Gastroesophageal sphincter (tissue), 4 donors: ENCODE data around the gene MYO18B. TPM values are rescaled to one million over a fixed set of nuclear protein-coding genes. Genes with fewer than 3 reads are reported as not detected.

ENCODE experiments used
- ATAC-seq: fragments of 150-250 bp; one replicate; pipeline ENCODE4 v1.9.1; 2016; ENCODE audit warnings: mild to moderate bottlenecking, moderate library complexity
- H3K27ac ChIP-seq, 4 donors: fragments of 200-600 bp; sonication (generic) in 3 of 4; 1 replicate in 3 of 4; 2 replicates in 1 of 4; pipeline ENCODE4 v1.5.1; 2016 to 2019
- H3K27me3 ChIP-seq: fragments of 200-600 bp; sonication (generic); one replicate; pipeline ENCODE4 v1.5.1; 2019
- H3K36me3 ChIP-seq, 2 donors: fragments of 200-600 bp; sonication (generic); one replicate each; pipeline ENCODE4 v1.5.1; 2019; ENCODE audit warnings: control low read depth in 1 of 2
- H3K4me1 ChIP-seq, 3 donors: fragments of 200-600 bp; sonication (generic); 1 replicate in 2 of 3; 2 replicates in 1 of 3; pipeline ENCODE4 v1.5.1; 2016 to 2019; ENCODE audit warnings: control low read depth in 2 of 3
- H3K4me3 ChIP-seq, 2 donors: fragments of 200-600 bp; sonication (generic); one replicate each; pipeline ENCODE4 v1.5.1; 2019; ENCODE audit warnings: mild to moderate bottlenecking in 1 of 2, moderate library complexity in 1 of 2
- H3K9me3 ChIP-seq, 3 donors: fragments of 200-600 bp; sonication (generic); one replicate each; pipeline ENCODE4 v1.5.1; 2017 to 2019; ENCODE audit warnings: control low read depth in 2 of 3
- CTCF ChIP-seq, 4 experiments: fragments of 200-600 bp in 2 of 4; fragments of 450-650 bp in 2 of 4; sonication (generic) in 1 of 4; IDR thresholded peaks; one replicate each; pipeline ENCODE4 v1.5.1; 2017 to 2019; ENCODE audit warnings: antibody characterized with exemption in 4 of 4, mild to moderate bottlenecking in 2 of 4, moderate library complexity in 2 of 4
- EP300 ChIP-seq: sonication (generic); formaldehyde crosslinking; IDR thresholded peaks from one replicate; pipeline ENCODE4 v1.6.1; 2017; ENCODE audit warnings: antibody characterized with exemption, mild to moderate bottlenecking
- POLR2A ChIP-seq, 2 donors: fragments of 450-650 bp; IDR thresholded peaks; one replicate each; pipeline ENCODE4 v1.6.1; 2017; ENCODE audit warnings: antibody characterized with exemption in 2 of 2, mild to moderate bottlenecking in 2 of 2, moderate library complexity in 1 of 2
- POLR2AphosphoS5 ChIP-seq: sonication (generic); formaldehyde crosslinking; IDR thresholded peaks from one replicate; pipeline ENCODE4 v1.6.1; 2017; ENCODE audit warnings: antibody characterized with exemption
- WGBS, 2 donors: methylation state at CpG; one replicate each; pipeline ENCODE4 v1.1.5; 2018; ENCODE audit warnings: low coverage in 1 of 2; 5-methylcytosine and 5-hydroxymethylcytosine counted together
- total RNA-seq, 4 donors: library from RNA; depleted of rRNA; stranded (reverse); fragments of >200 nt; gene quantifications; one replicate each; pipeline ENCODE4 v1.1.0, GENCODE V29; 2016

Gene MYO18B
- total RNA-seq, 4 donors from 2014 or later: 0.19 to 6.9 (median 1.4) TPM; not detected in 1

GRCh38 chr22:25896098-25896497, 154.1 kb downstream of the MYO18B start:
- no peaks in the 10 kb centered on the region for H3K36me3 ChIP-seq
- TF ChIP-seq EP300: no peak
- TF ChIP-seq CTCF (IDR thresholded peaks at IDR 0.05): no peak
- TF ChIP-seq POLR2AphosphoS5: no peak
- no peak for TF ChIP-seq POLR2A (IDR thresholded peaks at IDR 0.05)
- H3K27ac ChIP-seq: no peak overlapping the region
- 65% methylated on average over 4 of the region's 4 CpGs for WGBS, 2 donors
- no peaks in the 10 kb centered on the region for H3K4me1 ChIP-seq
- peaks cover 0 to 4% (median 0%) of the 10 kb centered on the region in 3 donors for H3K9me3 ChIP-seq
- ATAC-seq: no peak
- H3K27me3 ChIP-seq: peaks cover 30% of the 10 kb centered on the region
- no peak overlapping the region for H3K4me3 ChIP-seq

- H3K4me1 ChIP-seq: no peaks in the 10 kb centered on the region
- no peak for ATAC-seq
- H3K27ac ChIP-seq: no peak overlapping the region
- H3K9me3 ChIP-seq: peaks cover 0 to 4% (median 0%) of the 10 kb centered on the region in 3 donors
- 65 to 69% methylated on average over 2 of the region's 2 CpGs for WGBS, 2 donors
- no peak overlapping the region for H3K4me3 ChIP-seq
- TF ChIP-seq CTCF (IDR thresholded peaks at IDR 0.05) (no peak), POLR2AphosphoS5 (no peak), EP300 (no peak), POLR2A (IDR thresholded peaks at IDR 0.05) (no peak)
- no peaks in the 10 kb centered on the region for H3K36me3 ChIP-seq
- peaks cover 25% of the 10 kb centered on the region for H3K27me3 ChIP-seq
These were observed 154.6 kb downstream of the MYO18B start for GRCh38 chr22:25896592-25896991.

- H3K36me3 ChIP-seq: no peaks in the 10 kb centered on the region
- H3K4me3 ChIP-seq: no peak overlapping the region
- no peak overlapping the region for H3K27ac ChIP-seq
- no peak for ATAC-seq
- 55 to 86% methylated on average over 5 to 8 of the region's 11 CpGs for WGBS, 2 donors
- peaks cover 0 to 4% (median 0%) of the 10 kb centered on the region in 3 donors for H3K9me3 ChIP-seq
- peaks cover 34% of the 10 kb centered on the region for H3K27me3 ChIP-seq
- no peak for TF ChIP-seq CTCF (IDR thresholded peaks at IDR 0.05)
- TF ChIP-seq EP300: no peak
- no peak for TF ChIP-seq POLR2AphosphoS5
- H3K4me1 ChIP-seq: no peaks in the 10 kb centered on the region
These were observed 156.8 kb downstream of the MYO18B start for GRCh38 chr22:25898707-25899365.

GRCh38 chr22:25899566-25899965, 157.6 kb downstream of the MYO18B start:
- peaks cover 0 to 4% (median 0%) of the 10 kb centered on the region in 3 donors for H3K9me3 ChIP-seq
- no peaks in the 10 kb centered on the region for H3K4me1 ChIP-seq
- no peak overlapping the region for H3K4me3 ChIP-seq
- H3K27ac ChIP-seq: no peak overlapping the region
- TF ChIP-seq CTCF (IDR thresholded peaks at IDR 0.05) (no peak), EP300 (no peak)
- peaks cover 33% of the 10 kb centered on the region for H3K27me3 ChIP-seq
- ATAC-seq: no peak
- no peaks in the 10 kb centered on the region for H3K36me3 ChIP-seq
- WGBS, 2 donors: 83 to 90% methylated on average over 1 of the region's 1 CpG

- Histone ChIP-seq H3K27me3 (peaks cover 36% of the 10 kb centered on the region), H3K4me1 (no peaks in the 10 kb centered on the region), H3K9me3 (peaks cover 0 to 4% (median 0%) of the 10 kb centered on the region in 3 donors), H3K4me3 (no peak overlapping the region), H3K27ac (no peak overlapping the region), H3K36me3 (no peaks in the 10 kb centered on the region)
- no peak for TF ChIP-seq CTCF (IDR thresholded peaks at IDR 0.05)
- no peak for TF ChIP-seq POLR2A (IDR thresholded peaks at IDR 0.05)
- TF ChIP-seq POLR2AphosphoS5: no peak
- TF ChIP-seq EP300: no peak
- ATAC-seq: no peak
- 87 to 100% methylated on average over 3 of the region's 3 CpGs for WGBS, 2 donors
These were observed 158.4 kb downstream of the MYO18B start for GRCh38 chr22:25900390-25900789.
